Glutamatergic neuron (in vitro differentiated cells): Measurements from ENCODE around the gene ZNF8. TPM values are rescaled to one million over a fixed set of nuclear protein-coding genes. Genes with fewer than 3 reads are reported as not detected.

Experiments used
- DNase-seq: peaks from one replicate; pipeline ENCODE4 v3.0.0; 2022
- H3K27ac Mint-ChIP-seq: one replicate; pipeline ENCODE4 v1.8.0; 2020; ENCODE audit warnings: mild to moderate bottlenecking, mixed read lengths, inconsistent platforms; ENCODE audit not compliant: unreplicated experiment
- H3K27me3 Mint-ChIP-seq: one replicate; pipeline ENCODE4 v1.8.0; 2020; ENCODE audit warnings: mild to moderate bottlenecking, moderate library complexity, mixed read lengths, inconsistent platforms; ENCODE audit not compliant: unreplicated experiment
- H3K36me3 Mint-ChIP-seq: one replicate; pipeline ENCODE4 v1.8.0; 2020; ENCODE audit warnings: mild to moderate bottlenecking, mixed read lengths, inconsistent platforms; ENCODE audit not compliant: unreplicated experiment
- H3K4me1 Mint-ChIP-seq: one replicate; pipeline ENCODE4 v1.8.0; 2020; ENCODE audit warnings: mild to moderate bottlenecking, low read depth, mixed read lengths, inconsistent platforms; ENCODE audit not compliant: unreplicated experiment
- H3K4me3 Mint-ChIP-seq: one replicate; pipeline ENCODE4 v1.8.0; 2020; ENCODE audit warnings: mild to moderate bottlenecking, mixed read lengths, inconsistent platforms; ENCODE audit not compliant: unreplicated experiment
- H3K9me3 Mint-ChIP-seq: one replicate; pipeline ENCODE4 v1.8.0; 2020; ENCODE audit warnings: mild to moderate bottlenecking, moderate library complexity, mixed read lengths, inconsistent platforms; ENCODE audit not compliant: unreplicated experiment
- CTCF ChIP-seq: fragments of 200-600 bp; sonication (generic); IDR thresholded peaks from one replicate; pipeline ENCODE4 v1.5.0; 2021; ENCODE audit not compliant: partially characterized antibody, unreplicated experiment
- total RNA-seq: library from RNA; stranded (reverse); fragmentation: NEBNext Ultra II Directional; extraction: Animal tissue kit (Norgen Biotek cat#: 25700); gene quantifications from one replicate; pipeline ENCODE4 v1.2.1, GENCODE V29; 2021; ENCODE audit not compliant: unreplicated experiment

The ZNF8 gene
- total RNA-seq, 1 donor from 2014 or later = 24.8 TPM

GRCh38 chr19:58330458-58330857 is 51.7 kb downstream of the ZNF8 start:
- Mint-ChIP-seq H3K27me3 (peaks cover 4% of the 10 kb centered on the region), H3K27ac (peak overlapping the region; percentile 76), H3K36me3 (no peaks in the 10 kb centered on the region), H3K4me3 (peak overlapping the region; percentile 43), H3K9me3 (no peaks in the 10 kb centered on the region), H3K4me1 (peaks cover 9% of the 10 kb centered on the region)
- no peak for TF ChIP-seq CTCF
- DNase-seq = no peak

- Mint-ChIP-seq H3K9me3 (no peaks in the 10 kb centered on the region), H3K27me3 (peaks cover 7% of the 10 kb centered on the region), H3K36me3 (no peaks in the 10 kb centered on the region), H3K27ac (no peak overlapping the region), H3K4me3 (no peak overlapping the region), H3K4me1 (peaks cover 9% of the 10 kb centered on the region)
- DNase-seq = no peak
- TF ChIP-seq CTCF = no peak
Measured at GRCh38 chr19:58332697-58333096, 53.9 kb downstream of the ZNF8 start.

- Mint-ChIP-seq H3K36me3 (peaks cover 3% of the 10 kb centered on the region), H3K27me3 (peaks cover 10% of the 10 kb centered on the region), H3K4me1 (peaks cover 5% of the 10 kb centered on the region), H3K27ac (no peak overlapping the region), H3K9me3 (no peaks in the 10 kb centered on the region), H3K4me3 (no peak overlapping the region)
- no peak for DNase-seq
- TF ChIP-seq CTCF = no peak
Measured at GRCh38 chr19:58334691-58335249, 56.0 kb downstream of the ZNF8 start.

- no peak for DNase-seq
- no peak overlapping the region for H3K4me3 Mint-ChIP-seq
- H3K27me3 Mint-ChIP-seq = peaks cover 11% of the 10 kb centered on the region
- no peaks in the 10 kb centered on the region for H3K9me3 Mint-ChIP-seq
- H3K4me1 Mint-ChIP-seq = peaks cover 3% of the 10 kb centered on the region
- H3K36me3 Mint-ChIP-seq = peaks cover 5% of the 10 kb centered on the region
- no peak overlapping the region for H3K27ac Mint-ChIP-seq
- no peak for TF ChIP-seq CTCF
Measured at GRCh38 chr19:58335630-58336029, 56.9 kb downstream of the ZNF8 start.

GRCh38 chr19:58336216-58336615 is 57.5 kb downstream of the ZNF8 start:
- H3K27ac Mint-ChIP-seq = no peak overlapping the region
- H3K9me3 Mint-ChIP-seq = no peaks in the 10 kb centered on the region
- no peak for TF ChIP-seq CTCF
- no peak for DNase-seq
- peaks cover 5% of the 10 kb centered on the region for H3K36me3 Mint-ChIP-seq
- no peaks in the 10 kb centered on the region for H3K4me1 Mint-ChIP-seq
- peaks cover 11% of the 10 kb centered on the region for H3K27me3 Mint-ChIP-seq
- H3K4me3 Mint-ChIP-seq = no peak overlapping the region
